NCI-H2029 treated with DMSO at 0.1 percent for 48 hours (cell line): ENCODE measurements around the gene ACIN1.

Experiments
- DNase-seq: peaks from one replicate; lab custom pipeline; 2025; lab: John Stamatoyannopoulos, UW

ACIN1 gene

GRCh38 chr14:23057757-23058653 lies 36.9 kb downstream of the ACIN1 start:
- DNase-seq = no peak

GRCh38 chr14:23056956-23057756 lies 37.8 kb downstream of the ACIN1 start, which contains the start of gene CDH24:
Gene CDH24, minus strand, starts transcription at chr14:23057520. Its CDS starts 1,787 bp downstream, at chr14:23055733.
- DNase-seq = no peak

GRCh38 chr14:23056145-23056955 lies 38.6 kb downstream of the ACIN1 start:
- no peak for DNase-seq

- no peak for DNase-seq
Measured at GRCh38 chr14:23055621-23056144, 39.3 kb downstream of the ACIN1 start.

- no peak for DNase-seq
Measured at GRCh38 chr14:23055147-23055550, 39.8 kb downstream of the ACIN1 start.

- DNase-seq = no peak
Measured at GRCh38 chr14:23054000-23054811, 40.7 kb downstream of the ACIN1 start.

- no peak for DNase-seq
Measured at GRCh38 chr14:23053426-23053825, 41.5 kb downstream of the ACIN1 start.

- DNase-seq = no peak
Measured at GRCh38 chr14:23052671-23053070, 42.3 kb downstream of the ACIN1 start.

GRCh38 chr14:23052182-23052623 lies 42.7 kb downstream of the ACIN1 start:
- no peak for DNase-seq

GRCh38 chr14:23051141-23052057 lies 43.5 kb downstream of the ACIN1 start:
- DNase-seq = no peak

- DNase-seq = no peak
Measured at GRCh38 chr14:23049011-23049410, 45.9 kb downstream of the ACIN1 start.

GRCh38 chr14:23047751-23048693 lies 46.9 kb downstream of the ACIN1 start:
- DNase-seq = no peak

GRCh38 chr14:23047034-23047634 lies 47.8 kb downstream of the ACIN1 start:
- no peak for DNase-seq

GRCh38 chr14:23045419-23046357 lies 49.2 kb downstream of the ACIN1 start:
- no peak for DNase-seq

GRCh38 chr14:23044840-23045239 lies 50.1 kb downstream of the ACIN1 start:
- no peak for DNase-seq

GRCh38 chr14:23043754-23044153 lies 51.2 kb downstream of the ACIN1 start:
- DNase-seq = no peak

GRCh38 chr14:23043145-23043544 lies 51.8 kb downstream of the ACIN1 start:
- DNase-seq = no peak
